ENCODE measurements around the gene ZNF574. TPM values are rescaled to one million over a fixed set of nuclear protein-coding genes. Genes with fewer than 3 reads are reported as not detected.

The ZNF574 gene
- polyA plus RNA-seq, 3 donors, result 3.3 to 9.6 (median 4.9) TPM

- H3K27ac Mint-ChIP-seq, result peak overlapping the region in 3 of 7 donors; percentile 0 to 75 (median 66)
- Histone ChIP-seq H3K4me1 (ENCODE audit: control insufficient read depth in 1 of 2, insufficient read depth in 2 of 2, low read length in 2 of 2) (peaks cover 0 to 13% of the 10 kb centered on the region in 2 donors), H3K9me3 (replicated peaks in 1 of 2; ENCODE audit: control insufficient read depth in 1 of 2, insufficient read depth in 1 of 2, low read length in 2 of 2) (no peaks in the 10 kb centered on the region), H3K9ac (ENCODE audit: insufficient read depth, low read length, poor library complexity, severe bottlenecking) (no peak overlapping the region), H3K4me2 (replicated peaks; ENCODE audit: extremely low read depth, low read length, poor library complexity, severe bottlenecking) (no peak overlapping the region), H3K4me3 (replicated peaks in 1 of 3; ENCODE audit: low read depth in 2 of 3, low read length in 3 of 3) (no peak overlapping the region), H2AFZ (ENCODE audit: insufficient read depth, low read depth, low read length, poor library complexity, severe bottlenecking) (no peak overlapping the region), H3K27ac (ENCODE audit: low read depth in 1 of 2, low read length in 2 of 2) (peak overlapping the region in 1 of 2 donors; percentile 56), H3K36me3 (replicated peaks in 1 of 2; ENCODE audit: control insufficient read depth in 1 of 2, insufficient read depth in 2 of 2, low read length in 2 of 2) (peaks cover 79 to 94% of the 10 kb centered on the region in 2 donors), H3K79me2 (ENCODE audit: insufficient read depth, low read length) (peaks cover 11% of the 10 kb centered on the region), H4K20me1 (ENCODE audit: insufficient read depth, low read length) (peaks cover 100% of the 10 kb centered on the region), H3K27me3 (ENCODE audit: control insufficient read depth in 2 of 2, insufficient read depth in 2 of 2, low read length in 2 of 2) (no peaks in the 10 kb centered on the region)
- intact Hi-C loops (cut with micrococcal nuclease), result no loop called here
- no CpG with 5 or more reads among the region's 3 CpGs for WGBS (ENCODE audit: insufficient coverage)
- H3K9me3 Mint-ChIP-seq, result no peaks in the 10 kb centered on the region
- H3K4me3 Mint-ChIP-seq, result no peak overlapping the region
- H3K4me1 Mint-ChIP-seq, result peaks cover 28% of the 10 kb centered on the region
- no peak for DNase-seq
- TF ChIP-seq CTCF (IDR thresholded peaks at IDR 0.05), result no peak
- H3K36me3 Mint-ChIP-seq, result peaks cover 82 to 94% of the 10 kb centered on the region in 2 donors
- H3K27me3 Mint-ChIP-seq (ENCODE audit: low read depth in 3 of 3), result peaks cover 0 to 2% (median 0%) of the 10 kb centered on the region in 3 donors
Observed at GRCh38 chr19:42111811-42112210, 35.8 kb downstream of the ZNF574 start.

GRCh38 chr19:42113641-42114348, 37.8 kb downstream of the ZNF574 start:
- Mint-ChIP-seq H3K36me3 (peaks cover 87 to 97% of the 10 kb centered on the region in 2 donors), H3K9me3 (no peaks in the 10 kb centered on the region), H3K27me3 (ENCODE audit: low read depth in 3 of 3) (peaks cover 0 to 2% (median 0%) of the 10 kb centered on the region in 3 donors), H3K4me3 (no peak overlapping the region), H3K27ac (peak overlapping the region in 5 of 7 donors; percentile 43 to 85 (median 72)), H3K4me1 (peaks cover 29% of the 10 kb centered on the region)
- no peak overlapping the region for H3K9ac ChIP-seq (ENCODE audit: insufficient read depth, low read length, poor library complexity, severe bottlenecking)
- H3K4me3 ChIP-seq (replicated peaks in 1 of 3; ENCODE audit: low read depth in 2 of 3, low read length in 3 of 3), result no peak overlapping the region
- peaks cover 0 to 8% of the 10 kb centered on the region in 2 donors for H3K4me1 ChIP-seq (ENCODE audit: control insufficient read depth in 1 of 2, insufficient read depth in 2 of 2, low read length in 2 of 2)
- no peak for TF ChIP-seq CTCF (IDR thresholded peaks at IDR 0.05)
- H3K79me2 ChIP-seq (ENCODE audit: insufficient read depth, low read length), result peaks cover 8% of the 10 kb centered on the region
- H3K27me3 ChIP-seq (ENCODE audit: control insufficient read depth in 2 of 2, insufficient read depth in 2 of 2, low read length in 2 of 2), result no peaks in the 10 kb centered on the region
- DNase-seq, result no peak
- no peaks in the 10 kb centered on the region for H3K9me3 ChIP-seq (replicated peaks in 1 of 2; ENCODE audit: control insufficient read depth in 1 of 2, insufficient read depth in 1 of 2, low read length in 2 of 2)
- intact Hi-C loops (cut with micrococcal nuclease), result no loop called here
- H4K20me1 ChIP-seq (ENCODE audit: insufficient read depth, low read length), result peaks cover 98% of the 10 kb centered on the region
- peak overlapping the region in 1 of 2 donors; percentile 10 for H3K27ac ChIP-seq (ENCODE audit: low read depth in 1 of 2, low read length in 2 of 2)
- H3K4me2 ChIP-seq (replicated peaks; ENCODE audit: extremely low read depth, low read length, poor library complexity, severe bottlenecking), result no peak overlapping the region
- H3K36me3 ChIP-seq (replicated peaks in 1 of 2; ENCODE audit: control insufficient read depth in 1 of 2, insufficient read depth in 2 of 2, low read length in 2 of 2), result peaks cover 91 to 100% of the 10 kb centered on the region in 2 donors
- H2AFZ ChIP-seq (ENCODE audit: insufficient read depth, low read depth, low read length, poor library complexity, severe bottlenecking), result no peak overlapping the region
- 82% methylated on average over 8 of the region's 10 CpGs for WGBS (ENCODE audit: insufficient coverage)

Measured in CD14-positive monocyte (primary cell).